Gastrocnemius medialis (tissue), 4 donors: ENCODE results near the gene LYRM2. TPM values are rescaled to one million over a fixed set of nuclear protein-coding genes. Genes with fewer than 3 reads are reported as not detected.

ENCODE experiments used
- ATAC-seq, 2 donors: fragments of 150-250 bp; one replicate each; pipeline ENCODE4 v1.9.1; 2016
- DNase-seq, 2 donors: peaks; one replicate each; pipeline ENCODE4 v3.0.0-alpha.2; 2019
- H3K27ac ChIP-seq, 4 donors: fragments of 200-600 bp; sonication (generic); 1 replicate in 1 of 4; 2 replicates in 3 of 4; pipeline ENCODE4 v1.5.1; 2016 to 2018; ENCODE audit warnings: mild to moderate bottlenecking in 2 of 4, moderate library complexity in 1 of 4
- H3K27me3 ChIP-seq, 3 donors: fragments of 200-600 bp; sonication (generic) in 2 of 3; 1 replicate in 1 of 3; 2 replicates in 2 of 3; pipeline versions ENCODE4 v1.5.1 to v1.6.0; 2016 to 2019; ENCODE audit warnings: mild to moderate bottlenecking in 1 of 3, moderate library complexity in 1 of 3
- H3K36me3 ChIP-seq, 2 donors: fragments of 200-600 bp; sonication (generic) in 1 of 2; one replicate each; pipeline ENCODE4 v1.5.1; 2017 to 2018
- H3K4me1 ChIP-seq, 2 donors: fragments of 200-600 bp; sonication (generic) in 1 of 2; one replicate each; pipeline ENCODE4 v1.5.1; 2016 to 2017; ENCODE audit warnings: mild to moderate bottlenecking in 2 of 2
- H3K4me3 ChIP-seq, 4 donors: fragments of 200-600 bp; sonication (generic) in 3 of 4; 1 replicate in 1 of 4; 2 replicates in 3 of 4; pipeline ENCODE4 v1.5.1; 2016 to 2019; ENCODE audit warnings: mild to moderate bottlenecking in 2 of 4
- H3K9me3 ChIP-seq, 3 donors: fragments of 200-600 bp; sonication (generic) in 2 of 3; 1 replicate in 1 of 3; 2 replicates in 2 of 3; pipeline ENCODE4 v1.5.1; 2016 to 2019
- POLR2A ChIP-seq, 2 donors: fragments of 450-650 bp; IDR thresholded peaks; one replicate each; pipeline ENCODE4 v1.6.1; 2017; ENCODE audit warnings: antibody characterized with exemption in 2 of 2, mild to moderate bottlenecking in 2 of 2, moderate library complexity in 2 of 2
- in situ Hi-C, 4 donors: fragments of 200-750 bp; cut with MboI; loops; one replicate each; pipeline versions ENCODE4 v1.15.0 to v1.8.0; 2017; ENCODE audit warnings: low sequenced_read_pairs in 4 of 4
- intact Hi-C: fragments of 100-400 bp; cut with DNase I; formaldehyde crosslinking; loops from one replicate; pipeline ENCODE4 v1.15.1; 2023; ENCODE audit warnings: low total_unique reads
- total RNA-seq, 4 donors: library from RNA; depleted of rRNA; stranded (reverse); fragments of >200 nt; gene quantifications; one replicate each; pipeline versions ENCODE4 v1.1.0 to v1.2.3, GENCODE V29; 2016
- TF ChIP-seq, protein P1 (sequence below), 5 experiments: fragments of 450-650 bp in 3 of 5; fragments of 200-600 bp in 2 of 5; sonication (generic) in 2 of 5; IDR thresholded peaks in 4 of 5; conservative IDR thresholded peaks in 1 of 5; 1 replicate in 4 of 5; 2 replicates in 1 of 5; pipeline ENCODE4 v1.5.1; 2016 to 2019; ENCODE audit warnings: antibody characterized with exemption in 5 of 5, mild to moderate bottlenecking in 3 of 5, moderate library complexity in 3 of 5

The LYRM2 gene
- total RNA-seq, 4 donors from 2014 or later, result 15.8 to 40.2 (median 23.3) TPM

DNA sequence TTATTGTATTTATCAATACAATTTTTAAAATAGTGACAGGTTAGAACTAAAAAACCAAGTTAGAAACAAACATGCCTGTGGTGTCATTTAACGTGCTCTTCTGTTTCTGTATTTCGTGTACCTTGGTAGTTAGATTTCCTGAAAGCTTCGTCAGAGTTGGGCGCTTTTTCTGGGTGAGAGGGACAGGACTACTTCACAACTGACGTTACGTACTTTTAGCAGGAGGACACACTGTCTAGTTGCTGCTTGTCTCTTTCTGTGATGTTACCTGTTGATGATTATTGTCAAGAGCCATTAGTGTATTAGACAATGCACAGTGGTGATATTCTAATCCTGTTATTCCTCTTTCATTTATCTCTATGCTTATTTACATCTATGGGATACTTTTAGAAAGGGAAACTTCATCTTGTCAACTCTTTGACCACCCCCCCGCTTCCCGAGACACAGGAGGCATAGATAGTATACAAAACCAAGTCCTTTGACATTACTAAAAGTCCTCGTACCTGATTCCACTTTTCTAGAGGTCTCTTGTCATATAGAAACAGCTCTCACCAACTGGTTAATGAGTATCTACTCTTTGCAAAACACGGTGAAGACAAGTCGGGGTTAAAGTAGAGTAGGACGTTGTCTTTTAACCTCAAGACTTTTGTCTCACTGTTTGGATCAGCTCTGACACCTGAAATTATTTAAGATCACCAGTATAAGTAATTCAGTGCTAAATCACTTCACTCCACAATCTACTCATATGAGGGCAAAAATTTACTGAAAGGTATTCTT is 96.3 kb downstream of the LYRM2 start:
- DNase-seq (no peak), ATAC-seq (no peak)
- Histone ChIP-seq H3K36me3 (no peaks in the 10 kb centered on the region), H3K4me1 (no peaks in the 10 kb centered on the region), H3K4me3 (no peak overlapping the region), H3K27ac (no peak overlapping the region), H3K9me3 (no peaks in the 10 kb centered on the region), H3K27me3 (no peaks in the 10 kb centered on the region)
- intact Hi-C loops, result no loop called here
- TF ChIP-seq POLR2A (IDR thresholded peaks at IDR 0.05), result no peak
- TF ChIP-seq, protein P1, sequence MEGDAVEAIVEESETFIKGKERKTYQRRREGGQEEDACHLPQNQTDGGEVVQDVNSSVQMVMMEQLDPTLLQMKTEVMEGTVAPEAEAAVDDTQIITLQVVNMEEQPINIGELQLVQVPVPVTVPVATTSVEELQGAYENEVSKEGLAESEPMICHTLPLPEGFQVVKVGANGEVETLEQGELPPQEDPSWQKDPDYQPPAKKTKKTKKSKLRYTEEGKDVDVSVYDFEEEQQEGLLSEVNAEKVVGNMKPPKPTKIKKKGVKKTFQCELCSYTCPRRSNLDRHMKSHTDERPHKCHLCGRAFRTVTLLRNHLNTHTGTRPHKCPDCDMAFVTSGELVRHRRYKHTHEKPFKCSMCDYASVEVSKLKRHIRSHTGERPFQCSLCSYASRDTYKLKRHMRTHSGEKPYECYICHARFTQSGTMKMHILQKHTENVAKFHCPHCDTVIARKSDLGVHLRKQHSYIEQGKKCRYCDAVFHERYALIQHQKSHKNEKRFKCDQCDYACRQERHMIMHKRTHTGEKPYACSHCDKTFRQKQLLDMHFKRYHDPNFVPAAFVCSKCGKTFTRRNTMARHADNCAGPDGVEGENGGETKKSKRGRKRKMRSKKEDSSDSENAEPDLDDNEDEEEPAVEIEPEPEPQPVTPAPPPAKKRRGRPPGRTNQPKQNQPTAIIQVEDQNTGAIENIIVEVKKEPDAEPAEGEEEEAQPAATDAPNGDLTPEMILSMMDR (IDR thresholded peaks at IDR 0.05 in 4 of 5, conservative IDR thresholded peaks at IDR 0.05 in 1 of 5), result no peak
- in situ Hi-C loops, result no loop called here

DNA sequence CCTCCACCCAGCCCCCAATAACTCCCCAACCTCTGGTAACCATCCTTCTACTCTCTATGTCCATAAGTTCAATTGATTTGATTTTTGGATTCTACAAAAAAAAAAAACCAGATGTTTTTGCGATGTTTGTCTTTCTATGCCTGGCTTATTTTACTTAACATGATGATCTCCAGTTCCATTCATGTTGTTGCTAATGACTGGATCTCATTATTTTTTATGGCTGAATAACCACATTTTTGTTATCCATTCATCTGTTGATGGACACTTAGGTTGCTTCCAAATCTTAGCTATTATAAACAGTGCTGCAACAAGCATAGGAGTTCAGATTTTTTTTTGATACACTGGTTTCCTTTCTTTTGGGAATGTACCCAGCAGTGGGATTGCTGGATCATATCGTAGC is 98.8 kb downstream of the LYRM2 start:
- ATAC-seq, result no peak
- in situ Hi-C loops, result no loop called here
- no peaks in the 10 kb centered on the region for H3K9me3 ChIP-seq

DNA sequence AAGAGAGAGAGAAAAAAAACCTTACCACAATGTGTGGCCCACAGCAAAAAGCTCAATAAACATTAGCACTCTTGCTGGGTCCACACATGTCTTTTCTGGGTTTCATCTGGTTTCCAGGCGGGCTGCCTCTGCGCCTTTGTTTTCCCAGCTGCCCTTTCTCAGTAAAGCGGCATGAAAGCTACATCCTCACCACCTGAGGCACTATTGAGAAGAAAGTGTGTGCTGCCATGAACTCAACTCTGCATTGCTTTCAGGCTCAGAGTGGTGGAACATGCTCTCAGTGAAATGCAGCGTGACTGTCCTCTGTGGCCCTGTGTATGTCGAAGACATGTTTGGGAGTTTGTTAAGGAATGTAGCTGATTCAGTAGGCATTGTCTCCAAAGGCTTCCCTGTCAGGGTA is 102.3 kb downstream of the LYRM2 start:
- H3K4me3 ChIP-seq, result no peak overlapping the region
- H3K36me3 ChIP-seq, result no peaks in the 10 kb centered on the region
- no peaks in the 10 kb centered on the region for H3K9me3 ChIP-seq
- TF ChIP-seq, protein P1 (IDR thresholded peaks at IDR 0.05 in 4 of 5, conservative IDR thresholded peaks at IDR 0.05 in 1 of 5), result no peak
- TF ChIP-seq POLR2A (IDR thresholded peaks at IDR 0.05), result no peak
- H3K27ac ChIP-seq, result no peak overlapping the region
- DNase-seq (no peak), ATAC-seq (no peak)
- in situ Hi-C loops (no loop called here), intact Hi-C loops (no loop called here)
- H3K27me3 ChIP-seq, result no peaks in the 10 kb centered on the region
- no peaks in the 10 kb centered on the region for H3K4me1 ChIP-seq

More for the DNA sequence above, 98.8 kb downstream of the LYRM2 start:
- no peaks in the 10 kb centered on the region for H3K4me1 ChIP-seq
- no peak overlapping the region for H3K4me3 ChIP-seq
- DNase-seq, result no peak
- H3K27me3 ChIP-seq, result no peaks in the 10 kb centered on the region
- intact Hi-C loops, result no loop called here
- no peak overlapping the region for H3K27ac ChIP-seq
- TF ChIP-seq, protein P1 (IDR thresholded peaks at IDR 0.05 in 4 of 5, conservative IDR thresholded peaks at IDR 0.05 in 1 of 5), result no peak
- no peak for TF ChIP-seq POLR2A (IDR thresholded peaks at IDR 0.05)
- H3K36me3 ChIP-seq, result no peaks in the 10 kb centered on the region

DNA sequence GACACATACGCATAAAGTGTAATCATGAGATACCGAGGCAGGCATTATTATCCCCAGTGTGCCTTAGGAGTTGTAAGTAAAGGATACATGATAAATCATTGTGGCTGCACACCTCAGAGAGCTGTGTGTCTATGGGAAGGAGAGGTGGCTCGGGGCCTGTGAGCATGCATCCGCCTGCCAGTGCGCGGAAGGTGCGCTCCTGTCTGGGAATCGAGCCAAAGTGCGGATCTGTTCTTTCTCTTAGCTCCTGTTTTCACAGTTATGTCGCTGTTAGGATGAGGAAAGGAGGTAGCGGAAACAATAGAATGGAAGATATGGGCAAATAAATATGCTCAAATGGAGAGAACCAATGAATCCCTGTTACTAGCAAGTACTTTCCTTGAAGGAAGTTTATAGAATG is 107.6 kb downstream of the LYRM2 start:
- intact Hi-C loops (no loop called here), in situ Hi-C loops (no loop called here)
- Histone ChIP-seq H3K27me3 (no peaks in the 10 kb centered on the region), H3K27ac (no peak overlapping the region), H3K9me3 (no peaks in the 10 kb centered on the region), H3K36me3 (no peaks in the 10 kb centered on the region), H3K4me1 (peaks cover 11 to 12% of the 10 kb centered on the region in 2 donors), H3K4me3 (no peak overlapping the region)
- no peak for ATAC-seq
- no peak for DNase-seq
- TF ChIP-seq, protein P1 (IDR thresholded peaks at IDR 0.05 in 4 of 5, conservative IDR thresholded peaks at IDR 0.05 in 1 of 5), result no peak
- no peak for TF ChIP-seq POLR2A (IDR thresholded peaks at IDR 0.05)
